Measurements from ENCODE around the gene PSEN1.

DNA sequence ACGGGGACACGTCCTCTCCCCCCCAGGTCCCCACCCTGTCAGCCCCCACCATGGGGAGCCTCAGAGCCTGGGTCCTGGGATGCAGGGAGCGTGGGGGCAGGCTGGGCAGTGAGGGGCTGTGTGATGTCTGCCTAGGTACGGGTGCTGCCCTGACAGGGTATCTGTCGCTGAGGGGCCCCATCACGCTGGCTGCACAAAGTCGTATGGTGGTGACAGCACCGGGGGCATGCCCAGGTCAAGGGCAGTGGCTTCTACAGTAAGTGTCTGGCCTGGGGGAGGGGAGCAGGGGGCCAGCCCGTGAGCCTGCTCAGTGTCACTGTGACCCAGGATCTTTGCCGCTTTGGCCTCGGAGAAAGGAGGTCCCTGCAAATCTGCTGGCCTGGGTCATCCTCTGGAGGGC, 124.3 kb downstream of the PSEN1 start:
- TF ChIP-seq CTCF (optimal IDR thresholded peaks at IDR 0.05 in 1 of 3, IDR thresholded peaks at IDR 0.05 in 1 of 3, conservative IDR thresholded peaks at IDR 0.05 in 1 of 3; ENCODE audit: extremely low read depth in 1 of 3, insufficient read depth in 2 of 3, low read length in 3 of 3) (no peak), EZH2 (IDR thresholded peaks at IDR 0.05; ENCODE audit: low read length) (no peak)
